GM12872 (cell line): Measurements from ENCODE around the gene DAGLA.
A peak's percentile ranks its signal among the peaks of the same experiment; 100 is the strongest.

Source experiments
- TF ChIP-seq, protein P1 (sequence below): IDR thresholded peaks from 3 replicates; pipeline ENCODE4 v1.5.1; 2011; ENCODE audit warnings: low read depth, mild to moderate bottlenecking, low read length, moderate library complexity; ENCODE audit not compliant: insufficient read depth

DAGLA gene

GRCh38 chr11:61746442-61747191, 66.4 kb downstream of the DAGLA start:
- TF ChIP-seq, protein P1, sequence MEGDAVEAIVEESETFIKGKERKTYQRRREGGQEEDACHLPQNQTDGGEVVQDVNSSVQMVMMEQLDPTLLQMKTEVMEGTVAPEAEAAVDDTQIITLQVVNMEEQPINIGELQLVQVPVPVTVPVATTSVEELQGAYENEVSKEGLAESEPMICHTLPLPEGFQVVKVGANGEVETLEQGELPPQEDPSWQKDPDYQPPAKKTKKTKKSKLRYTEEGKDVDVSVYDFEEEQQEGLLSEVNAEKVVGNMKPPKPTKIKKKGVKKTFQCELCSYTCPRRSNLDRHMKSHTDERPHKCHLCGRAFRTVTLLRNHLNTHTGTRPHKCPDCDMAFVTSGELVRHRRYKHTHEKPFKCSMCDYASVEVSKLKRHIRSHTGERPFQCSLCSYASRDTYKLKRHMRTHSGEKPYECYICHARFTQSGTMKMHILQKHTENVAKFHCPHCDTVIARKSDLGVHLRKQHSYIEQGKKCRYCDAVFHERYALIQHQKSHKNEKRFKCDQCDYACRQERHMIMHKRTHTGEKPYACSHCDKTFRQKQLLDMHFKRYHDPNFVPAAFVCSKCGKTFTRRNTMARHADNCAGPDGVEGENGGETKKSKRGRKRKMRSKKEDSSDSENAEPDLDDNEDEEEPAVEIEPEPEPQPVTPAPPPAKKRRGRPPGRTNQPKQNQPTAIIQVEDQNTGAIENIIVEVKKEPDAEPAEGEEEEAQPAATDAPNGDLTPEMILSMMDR: no peak

- TF ChIP-seq, protein P1: peak; percentile 98
Observed at GRCh38 chr11:61747192-61747966, 67.2 kb downstream of the DAGLA start.

DNA sequence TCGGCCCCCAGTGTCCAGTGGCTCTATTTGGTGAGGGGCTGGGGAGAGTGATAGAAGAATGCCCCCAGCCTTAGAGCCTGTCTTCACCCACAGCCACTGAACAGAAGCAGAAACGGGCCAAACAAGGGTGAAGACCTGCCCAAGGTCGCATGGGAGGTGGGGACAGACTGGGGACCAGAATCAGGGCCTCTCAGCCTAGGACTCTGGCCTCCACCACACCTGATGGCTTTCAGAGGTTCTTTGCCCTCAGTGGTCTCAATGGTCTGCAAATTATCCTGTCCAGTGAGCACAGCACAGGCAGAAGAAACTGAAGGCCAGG, 67.7 kb downstream of the DAGLA start:
- TF ChIP-seq, protein P1: no peak

GRCh38 chr11:61749591-61750217, 69.5 kb downstream of the DAGLA start:
- TF ChIP-seq, protein P1: no peak

- TF ChIP-seq, protein P1: no peak
Observed at GRCh38 chr11:61750631-61751273, 70.6 kb downstream of the DAGLA start.

GRCh38 chr11:61751384-61751783, 71.2 kb downstream of the DAGLA start:
- TF ChIP-seq, protein P1: no peak
